Measurements from ENCODE around the gene EVI5.
"Not testable (repeated sequence)": the region's sequence is repeated elsewhere in the genome, so short reads cannot be mapped to it uniquely, and the experiment has no call there.

- not testable (repeated sequence) for TF ChIP-seq EZH2 (IDR thresholded peaks at IDR 0.05; ENCODE audit: borderline replicate concordance, control insufficient read depth, low read depth, low read length); IKZF1 (conservative IDR thresholded peaks at IDR 0.05); CBFB (IDR thresholded peaks at IDR 0.05; ENCODE audit: low read depth); CEBPB (IDR thresholded peaks at IDR 0.05; ENCODE audit: borderline replicate concordance in 1 of 2, low read depth in 2 of 2, low read length in 2 of 2); CTCF (IDR thresholded peaks at IDR 0.05 in 2 of 3, conservative IDR thresholded peaks at IDR 0.05 in 1 of 3; ENCODE audit: control insufficient read depth in 2 of 3, extremely low read depth in 1 of 3, insufficient read depth in 1 of 3, low read depth in 3 of 3, low read length in 3 of 3); USF2 (IDR thresholded peaks at IDR 0.05; ENCODE audit: borderline replicate concordance, low read depth, low read length); JUND (IDR thresholded peaks at IDR 0.05; ENCODE audit: low read depth, low read length); HDAC6 (IDR thresholded peaks at IDR 0.05; ENCODE audit: unreplicated experiment); MAX (IDR thresholded peaks at IDR 0.05; ENCODE audit: low read depth, low read length); TAF1 (IDR thresholded peaks at IDR 0.05; ENCODE audit: borderline replicate concordance, low read depth, low read length); WRNIP1 (IDR thresholded peaks at IDR 0.05; ENCODE audit: borderline replicate concordance, low read depth, low read length); ZSCAN29 (IDR thresholded peaks at IDR 0.05); SUPT20H (IDR thresholded peaks at IDR 0.05; ENCODE audit: borderline replicate concordance, control insufficient read depth, low read depth, low read length)
Observed at GRCh38 chr1:92531939-92532338, 253.0 kb downstream of the EVI5 start.
